ENCODE results near the gene THBD.

The THBD gene

GRCh38 chr20:23060629-23061028, 11.2 kb upstream of the THBD start:
- no peak for DNase-seq

DNA sequence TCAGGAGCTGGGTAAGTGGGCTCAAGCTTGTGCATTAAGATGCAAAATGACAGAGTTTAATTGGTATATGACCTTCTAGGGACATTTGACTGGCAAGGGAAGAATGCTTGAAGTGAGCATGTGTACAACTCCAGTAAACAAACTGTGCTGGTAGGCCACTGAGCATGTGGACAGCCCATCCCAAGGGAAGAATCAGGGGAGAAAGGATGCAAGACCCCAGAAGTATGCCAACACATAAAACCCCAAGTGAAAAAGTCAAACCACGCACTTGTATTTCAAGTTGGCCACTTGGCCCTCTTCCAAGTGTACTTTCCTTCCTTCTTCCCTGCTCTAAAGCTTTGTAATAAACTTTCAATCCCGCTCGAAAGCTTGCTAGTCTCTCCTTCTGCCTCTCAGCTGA, 10.4 kb upstream of the THBD start:
- DNase-seq, result no peak

GRCh38 chr20:23059001-23059400, 9.5 kb upstream of the THBD start:
- no peak for DNase-seq

DNA sequence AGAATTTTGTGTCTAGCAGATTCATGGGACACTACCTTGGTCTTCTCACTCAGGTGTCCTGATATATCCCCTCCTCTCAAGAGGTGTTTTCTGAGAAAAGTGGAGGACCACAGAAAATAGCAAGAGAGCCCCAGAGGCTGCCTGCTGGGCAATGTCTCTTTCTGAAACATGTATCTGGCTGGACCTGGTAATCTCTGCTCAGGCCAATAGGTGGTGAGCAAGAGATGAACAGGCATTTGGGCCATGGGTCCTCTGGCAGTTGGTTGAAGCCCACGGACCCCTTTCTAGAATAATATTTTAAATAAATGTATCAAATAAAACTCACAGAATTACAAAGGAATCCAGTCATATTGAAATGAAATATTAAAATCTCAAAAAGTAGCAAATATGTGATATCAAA, 8.8 kb upstream of the THBD start:
- DNase-seq, result no peak

GRCh38 chr20:23052904-23053303, 3.4 kb upstream of the THBD start:
- DNase-seq, result no peak

- DNase-seq, result no peak
These were observed 1.6 kb upstream of the THBD start for GRCh38 chr20:23050847-23051627.

- no peak for DNase-seq
These were observed 785 bp upstream of the THBD start for GRCh38 chr20:23050076-23050838.

- DNase-seq, result no peak
These were observed 930 bp downstream of the THBD start for GRCh38 chr20:23048283-23049200.

GRCh38 chr20:23047738-23048214, 1.7 kb downstream of the THBD start:
- DNase-seq, result no peak

DNA sequence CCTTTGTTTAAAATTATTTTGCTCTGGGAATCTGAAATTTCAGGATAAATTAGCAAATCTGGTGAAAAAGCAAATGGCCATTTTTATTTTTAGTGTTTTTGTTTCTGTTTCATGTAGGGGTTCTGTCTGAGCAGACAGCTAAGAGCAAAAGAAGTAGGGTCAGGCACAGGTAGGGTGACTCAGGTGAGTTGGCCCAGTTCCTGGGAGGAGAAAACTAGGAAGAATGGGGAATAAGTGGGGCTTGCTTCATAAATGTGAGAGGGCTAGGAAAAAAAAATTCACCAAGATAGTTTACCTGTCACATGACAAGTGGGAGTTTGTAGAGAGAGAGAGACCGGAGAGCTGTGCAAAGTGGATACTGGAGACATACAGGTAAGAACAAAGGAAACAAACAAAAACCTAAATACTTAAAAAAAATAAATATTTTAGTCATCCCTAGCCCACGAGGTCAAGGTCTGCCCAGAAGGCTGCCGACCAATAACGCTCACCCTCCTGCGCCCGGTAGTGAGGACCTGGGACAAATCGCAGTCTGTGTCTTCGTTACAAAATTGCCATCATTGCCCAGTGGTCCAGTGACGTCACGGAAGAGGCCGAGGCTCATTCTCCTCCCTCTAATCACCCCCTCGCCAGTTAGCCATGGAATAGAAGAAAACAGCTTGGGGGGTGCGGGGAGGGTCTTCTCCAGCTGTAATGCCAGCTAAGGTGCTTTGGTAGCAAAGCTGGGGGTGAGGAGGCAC, 2.3 kb downstream of the THBD start:
- no peak for DNase-seq

GRCh38 chr20:23046431-23046830, 3.0 kb downstream of the THBD start:
- DNase-seq, result no peak

- DNase-seq, result no peak
These were observed 6.1 kb downstream of the THBD start for GRCh38 chr20:23043376-23043775.

DNA sequence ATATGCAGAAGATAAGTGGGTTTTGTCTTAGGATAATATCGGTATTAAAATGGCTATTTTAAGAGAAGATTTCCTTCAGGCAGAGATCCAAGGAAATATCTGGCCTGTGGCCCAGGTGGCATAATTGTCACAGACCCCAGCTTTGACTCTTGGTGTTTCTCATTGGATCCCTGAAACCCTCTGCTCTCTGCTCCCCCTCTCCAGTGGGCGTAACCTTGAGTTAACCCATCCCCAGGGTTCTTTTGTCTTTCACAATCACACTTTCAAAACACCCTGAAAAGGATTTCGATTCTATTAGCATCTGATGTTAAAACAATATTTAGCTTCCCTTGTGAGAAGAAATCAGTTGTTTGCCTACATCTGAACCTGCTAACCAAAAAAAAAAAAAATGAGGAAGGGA, 7.2 kb downstream of the THBD start:
- no peak for DNase-seq

DNA sequence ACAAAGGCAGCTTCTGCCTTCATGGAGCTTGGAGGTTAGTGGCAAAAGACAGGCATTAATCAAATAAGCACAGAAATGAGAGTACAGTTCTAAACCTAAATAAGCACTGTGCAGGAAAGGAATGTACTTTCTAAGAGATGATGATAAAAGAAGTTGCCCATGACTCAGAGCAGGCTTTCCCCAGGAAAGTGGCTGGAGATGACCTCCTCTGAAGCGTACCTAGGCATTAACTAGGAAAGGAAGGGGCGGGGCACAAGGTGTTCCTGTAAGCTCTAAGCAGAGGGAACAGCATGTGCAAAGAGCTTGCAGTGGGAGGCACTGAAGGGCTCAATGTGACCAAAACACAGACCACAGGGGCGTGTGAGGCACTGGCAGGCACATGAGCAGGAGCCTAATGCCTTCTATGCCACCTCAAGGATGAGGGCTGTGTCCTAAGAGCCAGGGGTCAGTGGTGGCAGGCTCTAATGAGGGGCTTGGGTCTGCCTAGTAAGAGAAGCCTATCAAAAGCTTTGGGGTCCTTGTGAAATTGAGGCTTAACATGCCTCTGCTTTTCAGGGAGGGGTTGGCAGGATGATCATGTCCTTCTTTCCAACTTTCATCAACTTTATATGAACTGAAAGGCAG, 9.5 kb downstream of the THBD start:
- DNase-seq, result no peak

DNA sequence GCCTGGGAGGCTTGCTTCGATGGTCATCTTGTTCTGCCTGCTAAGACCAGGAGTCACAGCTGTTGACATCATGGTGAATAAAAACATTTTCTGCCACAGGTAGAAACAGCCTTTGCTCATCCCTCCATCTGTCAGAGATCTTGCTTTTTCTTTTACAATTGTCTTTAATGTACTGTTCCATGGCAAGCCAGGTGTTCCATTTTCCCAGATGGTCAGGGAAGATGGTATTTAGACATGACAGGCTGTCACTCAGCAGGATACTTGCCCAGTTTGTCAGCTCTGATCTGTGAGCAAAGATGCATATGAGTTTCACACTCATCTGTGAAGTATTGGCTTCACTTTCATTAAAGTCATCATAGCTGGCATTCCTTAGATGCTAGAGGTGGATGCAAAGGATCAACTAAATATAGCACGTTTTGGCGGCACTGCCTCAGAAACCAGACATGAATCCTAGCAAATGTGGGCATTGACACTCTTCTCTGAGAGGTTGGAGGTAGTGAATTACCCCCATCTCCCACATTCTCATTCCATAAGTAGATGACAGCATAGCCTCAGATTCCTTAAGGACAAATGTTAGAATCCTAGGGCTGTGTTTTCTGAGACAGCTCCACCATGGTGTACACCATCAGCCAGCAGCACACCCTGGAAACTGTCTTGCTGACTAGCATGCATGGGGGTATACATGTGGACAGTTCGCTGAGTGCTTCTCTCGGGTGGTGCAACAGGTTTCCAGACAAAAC, 10.2 kb downstream of the THBD start:
- no peak for DNase-seq

DNA sequence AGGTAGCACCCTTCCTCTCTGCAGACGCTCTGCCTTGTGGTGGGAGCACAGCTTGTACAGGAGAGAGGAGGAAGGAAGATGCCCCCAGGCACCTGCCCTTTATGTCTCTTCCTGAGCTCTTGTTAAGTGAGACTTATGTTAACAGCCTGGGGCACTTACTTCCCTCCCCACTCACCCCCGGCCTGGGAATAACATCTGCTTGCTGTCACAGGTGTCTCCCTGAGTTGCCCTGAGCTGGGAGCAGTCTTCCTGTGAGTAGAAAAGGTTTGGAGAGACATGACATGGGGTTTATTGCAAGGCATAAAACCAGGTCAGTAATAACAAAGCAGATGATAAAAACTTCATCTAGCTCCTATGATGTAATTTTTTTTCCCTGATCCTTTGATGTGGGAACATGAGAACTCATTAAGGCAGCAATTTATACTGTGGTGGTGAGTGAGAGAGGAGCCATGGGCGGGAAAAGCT, 12.4 kb downstream of the THBD start:
- no peak for DNase-seq

- no peak for DNase-seq
These were observed 13.1 kb downstream of the THBD start for GRCh38 chr20:23036371-23036770.

- DNase-seq, result no peak
These were observed 13.7 kb downstream of the THBD start for GRCh38 chr20:23035731-23036130.

- no peak for DNase-seq
These were observed 14.5 kb downstream of the THBD start, which contains the start of gene SSTR4 for GRCh38 chr20:23034721-23035671. TSS of gene SSTR4 (plus strand) at chr20:23035312. CDS start at chr20:23035484, 172 bp downstream.

DNA sequence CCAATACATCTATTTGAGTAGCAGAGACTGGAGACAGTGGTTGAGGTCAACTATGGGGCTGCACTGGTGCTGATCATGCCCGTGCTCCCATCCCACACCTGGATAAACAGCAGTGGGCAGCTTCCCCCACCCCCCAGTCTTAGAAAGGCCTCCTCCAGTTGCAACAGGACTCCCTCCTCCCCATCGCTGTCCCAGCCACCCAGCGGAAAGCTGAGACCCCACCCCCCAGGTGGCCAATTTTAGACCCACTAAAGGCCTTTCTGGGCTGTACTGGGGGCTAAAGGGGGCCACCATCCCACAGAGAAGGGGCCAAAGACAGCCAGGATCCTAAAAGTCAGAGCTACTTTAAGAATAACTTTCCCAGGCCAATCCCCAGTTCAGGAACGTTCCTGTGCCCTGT, 15.6 kb downstream of the THBD start:
- DNase-seq, result no peak
